ENCODE data around the gene CARM1. TPM values are rescaled to one million over a fixed set of nuclear protein-coding genes. Genes with fewer than 3 reads are reported as not detected.

Gene CARM1
- total and polyA plus RNA-seq, 2 of the 13 experiments (the other 11 are each of a cell fraction or from before 2014, with no cell fraction given) = 27.6 to 55.8 TPM

DNA sequence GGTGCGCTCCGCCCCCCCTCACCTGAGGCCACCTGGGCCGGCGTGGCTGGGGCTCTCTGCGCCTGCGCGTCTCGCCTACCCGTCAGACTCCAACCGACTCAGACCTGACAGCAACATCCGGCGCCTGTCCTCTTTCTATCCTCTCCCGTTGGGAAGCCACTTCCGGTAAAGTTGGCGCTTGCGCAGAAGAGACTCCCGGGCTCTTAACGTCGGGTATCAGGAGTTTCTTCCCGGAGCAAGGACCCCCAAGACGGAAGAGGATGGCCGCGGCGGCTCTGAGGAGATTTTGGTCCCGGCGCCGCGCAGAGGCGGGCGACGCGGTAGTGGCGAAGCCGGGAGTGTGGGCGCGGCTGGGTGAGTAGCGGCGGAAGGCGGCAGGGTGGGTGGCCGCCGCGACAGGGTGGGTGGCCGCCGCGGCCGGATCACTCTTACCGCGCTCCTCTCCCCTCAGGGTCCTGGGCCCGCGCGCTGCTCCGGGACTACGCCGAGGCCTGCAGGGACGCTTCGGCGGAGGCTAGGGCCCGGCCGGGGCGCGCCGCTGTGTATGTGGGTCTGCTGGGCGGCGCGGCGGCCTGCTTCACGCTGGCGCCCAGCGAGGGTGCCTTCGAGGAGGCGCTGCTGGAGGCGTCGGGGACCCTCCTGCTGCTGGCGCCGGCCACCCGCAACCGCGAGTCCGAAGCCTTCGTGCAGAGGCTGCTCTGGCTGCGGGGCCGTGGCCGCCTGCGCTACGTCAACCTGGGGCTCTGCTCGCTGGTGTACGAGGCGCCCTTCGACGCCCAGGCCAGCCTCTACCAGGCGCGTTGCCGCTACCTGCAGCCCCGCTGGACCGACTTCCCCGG, 57.4 kb downstream of the CARM1 start, which contains the start of the genes TIMM29 and YIPF2 (continued):
- TF ChIP-seq STAG1 (CRISPR knock-in tag; IDR thresholded peaks at IDR 0.05) (no peak), ZNF790 (CRISPR knock-in tag; IDR thresholded peaks at IDR 0.05; ENCODE audit: borderline replicate concordance) (no peak), ZNF749 (CRISPR knock-in tag; IDR thresholded peaks at IDR 0.05; ENCODE audit: borderline replicate concordance) (peak; percentile 44; the same call in 1 of the 2 replicates), ZNF556 (CRISPR knock-in tag; IDR thresholded peaks at IDR 0.05; ENCODE audit: borderline replicate concordance) (peak; percentile 86; the same call in 1 of the 2 replicates), RBM39 (IDR thresholded peaks at IDR 0.05; ENCODE audit: low read depth, low read length, poor library complexity, severe bottlenecking) (no peak), MED13 (CRISPR knock-in tag; IDR thresholded peaks at IDR 0.05) (0 out of 2 replicates have a peak, but pooled peaks have one; percentile 18), NCOA2 (CRISPR knock-in tag; IDR thresholded peaks at IDR 0.05) (peak; percentile 32; the same call in 1 of the 2 replicates), PAXIP1 (CRISPR knock-in tag; conservative IDR thresholded peaks at IDR 0.05) (peak; percentile 57; the same call in 1 of the 2 replicates), NFATC3 (CRISPR knock-in tag; IDR thresholded peaks at IDR 0.05) (0 out of 2 replicates have a peak, but pooled peaks have one; percentile 57), CREB1 (IDR thresholded peaks at IDR 0.05) (peak; percentile 76), CREB1 (CRISPR knock-in tag; IDR thresholded peaks at IDR 0.05) (peak; percentile 79), FOXO1 (CRISPR knock-in tag; IDR thresholded peaks at IDR 0.05) (peak; percentile 22; the same call in 1 of the 2 replicates), EP300 (IDR thresholded peaks at IDR 0.05; ENCODE audit: low read depth in 2 of 2, low read length in 2 of 2) (peak in 1 of 2 experiments; percentile 41; a peak in 2 of 4 replicates), EP300 (CRISPR knock-in tag; IDR thresholded peaks at IDR 0.05; ENCODE audit: borderline replicate concordance) (no peak), ZSCAN29 (CRISPR knock-in tag; conservative IDR thresholded peaks at IDR 0.05) (no peak; the same call in 1 of the 2 replicates), ZNF652 (CRISPR knock-in tag; IDR thresholded peaks at IDR 0.05; ENCODE audit: borderline replicate concordance, low read depth) (no peak)
- TF ChIP-seq, protein P1, sequence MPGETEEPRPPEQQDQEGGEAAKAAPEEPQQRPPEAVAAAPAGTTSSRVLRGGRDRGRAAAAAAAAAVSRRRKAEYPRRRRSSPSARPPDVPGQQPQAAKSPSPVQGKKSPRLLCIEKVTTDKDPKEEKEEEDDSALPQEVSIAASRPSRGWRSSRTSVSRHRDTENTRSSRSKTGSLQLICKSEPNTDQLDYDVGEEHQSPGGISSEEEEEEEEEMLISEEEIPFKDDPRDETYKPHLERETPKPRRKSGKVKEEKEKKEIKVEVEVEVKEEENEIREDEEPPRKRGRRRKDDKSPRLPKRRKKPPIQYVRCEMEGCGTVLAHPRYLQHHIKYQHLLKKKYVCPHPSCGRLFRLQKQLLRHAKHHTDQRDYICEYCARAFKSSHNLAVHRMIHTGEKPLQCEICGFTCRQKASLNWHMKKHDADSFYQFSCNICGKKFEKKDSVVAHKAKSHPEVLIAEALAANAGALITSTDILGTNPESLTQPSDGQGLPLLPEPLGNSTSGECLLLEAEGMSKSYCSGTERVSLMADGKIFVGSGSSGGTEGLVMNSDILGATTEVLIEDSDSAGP (CRISPR knock-in tag; IDR thresholded peaks at IDR 0.05; ENCODE audit: borderline replicate concordance) = peak; percentile 75; the same call in 1 of the 2 replicates
- TF ChIP-seq, protein P2, sequence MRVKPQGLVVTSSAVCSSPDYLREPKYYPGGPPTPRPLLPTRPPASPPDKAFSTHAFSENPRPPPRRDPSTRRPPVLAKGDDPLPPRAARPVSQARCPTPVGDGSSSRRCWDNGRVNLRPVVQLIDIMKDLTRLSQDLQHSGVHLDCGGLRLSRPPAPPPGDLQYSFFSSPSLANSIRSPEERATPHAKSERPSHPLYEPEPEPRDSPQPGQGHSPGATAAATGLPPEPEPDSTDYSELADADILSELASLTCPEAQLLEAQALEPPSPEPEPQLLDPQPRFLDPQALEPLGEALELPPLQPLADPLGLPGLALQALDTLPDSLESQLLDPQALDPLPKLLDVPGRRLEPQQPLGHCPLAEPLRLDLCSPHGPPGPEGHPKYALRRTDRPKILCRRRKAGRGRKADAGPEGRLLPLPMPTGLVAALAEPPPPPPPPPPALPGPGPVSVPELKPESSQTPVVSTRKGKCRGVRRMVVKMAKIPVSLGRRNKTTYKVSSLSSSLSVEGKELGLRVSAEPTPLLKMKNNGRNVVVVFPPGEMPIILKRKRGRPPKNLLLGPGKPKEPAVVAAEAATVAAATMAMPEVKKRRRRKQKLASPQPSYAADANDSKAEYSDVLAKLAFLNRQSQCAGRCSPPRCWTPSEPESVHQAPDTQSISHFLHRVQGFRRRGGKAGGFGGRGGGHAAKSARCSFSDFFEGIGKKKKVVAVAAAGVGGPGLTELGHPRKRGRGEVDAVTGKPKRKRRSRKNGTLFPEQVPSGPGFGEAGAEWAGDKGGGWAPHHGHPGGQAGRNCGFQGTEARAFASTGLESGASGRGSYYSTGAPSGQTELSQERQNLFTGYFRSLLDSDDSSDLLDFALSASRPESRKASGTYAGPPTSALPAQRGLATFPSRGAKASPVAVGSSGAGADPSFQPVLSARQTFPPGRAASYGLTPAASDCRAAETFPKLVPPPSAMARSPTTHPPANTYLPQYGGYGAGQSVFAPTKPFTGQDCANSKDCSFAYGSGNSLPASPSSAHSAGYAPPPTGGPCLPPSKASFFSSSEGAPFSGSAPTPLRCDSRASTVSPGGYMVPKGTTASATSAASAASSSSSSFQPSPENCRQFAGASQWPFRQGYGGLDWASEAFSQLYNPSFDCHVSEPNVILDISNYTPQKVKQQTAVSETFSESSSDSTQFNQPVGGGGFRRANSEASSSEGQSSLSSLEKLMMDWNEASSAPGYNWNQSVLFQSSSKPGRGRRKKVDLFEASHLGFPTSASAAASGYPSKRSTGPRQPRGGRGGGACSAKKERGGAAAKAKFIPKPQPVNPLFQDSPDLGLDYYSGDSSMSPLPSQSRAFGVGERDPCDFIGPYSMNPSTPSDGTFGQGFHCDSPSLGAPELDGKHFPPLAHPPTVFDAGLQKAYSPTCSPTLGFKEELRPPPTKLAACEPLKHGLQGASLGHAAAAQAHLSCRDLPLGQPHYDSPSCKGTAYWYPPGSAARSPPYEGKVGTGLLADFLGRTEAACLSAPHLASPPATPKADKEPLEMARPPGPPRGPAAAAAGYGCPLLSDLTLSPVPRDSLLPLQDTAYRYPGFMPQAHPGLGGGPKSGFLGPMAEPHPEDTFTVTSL (CRISPR knock-in tag; IDR thresholded peaks at IDR 0.05; ENCODE audit: borderline replicate concordance) = no peak
